ENCODE data around the gene PRKN. TPM values are rescaled to one million over a fixed set of nuclear protein-coding genes. Genes with fewer than 3 reads are reported as not detected.

Gene PRKN
- total RNA-seq, 1 donor from 2014 or later: 25.5 TPM

GRCh38 chr6:161365633-161366032 lies 1361.9 kb downstream of the PRKN start:
- Histone ChIP-seq H3K36me3 (peaks cover 3% of the 10 kb centered on the region), H3K27ac (replicated peaks) (no peak overlapping the region), H3K9me3 (replicated peaks) (peaks cover 23% of the 10 kb centered on the region), H3K4me1 (peaks cover 13% of the 10 kb centered on the region), H3K27me3 (ENCODE audit: low read depth) (no peaks in the 10 kb centered on the region), H3K4me3 (no peak overlapping the region)
- no peak for DNase-seq
- TF ChIP-seq CTCF (IDR thresholded peaks at IDR 0.05; ENCODE audit: borderline replicate concordance): no peak
- intact Hi-C loops (cut with micrococcal nuclease): no loop called here

- H3K4me3 ChIP-seq: no peak overlapping the region
- peaks cover 3% of the 10 kb centered on the region for H3K36me3 ChIP-seq
- intact Hi-C loops (cut with micrococcal nuclease): no loop called here
- H3K27ac ChIP-seq (replicated peaks): no peak overlapping the region
- no peaks in the 10 kb centered on the region for H3K27me3 ChIP-seq (ENCODE audit: low read depth)
- peaks cover 28% of the 10 kb centered on the region for H3K4me1 ChIP-seq
- DNase-seq: no peak
- peaks cover 23% of the 10 kb centered on the region for H3K9me3 ChIP-seq (replicated peaks)
- no peak for TF ChIP-seq CTCF (IDR thresholded peaks at IDR 0.05; ENCODE audit: borderline replicate concordance)
Observed at GRCh38 chr6:161363286-161363685, 1364.3 kb downstream of the PRKN start.

- no peak for TF ChIP-seq CTCF (IDR thresholded peaks at IDR 0.05; ENCODE audit: borderline replicate concordance)
- H3K4me3 ChIP-seq: no peak overlapping the region
- no peaks in the 10 kb centered on the region for H3K27me3 ChIP-seq (ENCODE audit: low read depth)
- DNase-seq: no peak
- intact Hi-C loops (cut with micrococcal nuclease): no loop called here
- peaks cover 28% of the 10 kb centered on the region for H3K4me1 ChIP-seq
- peaks cover 3% of the 10 kb centered on the region for H3K36me3 ChIP-seq
- H3K9me3 ChIP-seq (replicated peaks): peaks cover 23% of the 10 kb centered on the region
- H3K27ac ChIP-seq (replicated peaks): no peak overlapping the region
Observed at GRCh38 chr6:161362266-161362665, 1365.3 kb downstream of the PRKN start.

GRCh38 chr6:161361529-161361928 lies 1366.0 kb downstream of the PRKN start:
- intact Hi-C loops (cut with micrococcal nuclease): no loop called here
- no peak for DNase-seq
- H3K4me3 ChIP-seq: no peak overlapping the region
- no peak for TF ChIP-seq CTCF (IDR thresholded peaks at IDR 0.05; ENCODE audit: borderline replicate concordance)
- H3K27me3 ChIP-seq (ENCODE audit: low read depth): no peaks in the 10 kb centered on the region
- H3K9me3 ChIP-seq (replicated peaks): peaks cover 23% of the 10 kb centered on the region
- H3K36me3 ChIP-seq: peaks cover 3% of the 10 kb centered on the region
- H3K27ac ChIP-seq (replicated peaks): no peak overlapping the region
- H3K4me1 ChIP-seq: peaks cover 28% of the 10 kb centered on the region

GRCh38 chr6:161360520-161360919 lies 1367.0 kb downstream of the PRKN start:
- Histone ChIP-seq H3K36me3 (peaks cover 3% of the 10 kb centered on the region), H3K4me3 (no peak overlapping the region), H3K27ac (replicated peaks) (peak overlapping the region; percentile 69), H3K9me3 (replicated peaks) (peaks cover 23% of the 10 kb centered on the region), H3K27me3 (ENCODE audit: low read depth) (no peaks in the 10 kb centered on the region), H3K4me1 (peaks cover 28% of the 10 kb centered on the region)
- no peak for DNase-seq
- intact Hi-C loops (cut with micrococcal nuclease): no loop called here
- no peak for TF ChIP-seq CTCF (IDR thresholded peaks at IDR 0.05; ENCODE audit: borderline replicate concordance)

GRCh38 chr6:161359618-161359945 lies 1368.0 kb downstream of the PRKN start:
- intact Hi-C loops (cut with micrococcal nuclease): no loop called here
- Histone ChIP-seq H3K4me1 (peaks cover 20% of the 10 kb centered on the region), H3K9me3 (replicated peaks) (peaks cover 19% of the 10 kb centered on the region), H3K36me3 (peaks cover 3% of the 10 kb centered on the region), H3K27ac (replicated peaks) (peak overlapping the region; percentile 69), H3K27me3 (ENCODE audit: low read depth) (no peaks in the 10 kb centered on the region), H3K4me3 (peak overlapping the region; percentile 3)
- DNase-seq: no peak
- no peak for TF ChIP-seq CTCF (IDR thresholded peaks at IDR 0.05; ENCODE audit: borderline replicate concordance)
